Parathyroid adenoma (tissue), 2 donors: ENCODE results near the gene IP6K1.
"Not testable (repeated sequence)": the region's sequence is repeated elsewhere in the genome, so short reads cannot be mapped to it uniquely, and the experiment has no call there.

Experiments used
- H2AFZ ChIP-seq: fragments of 300-600 bp; sonication (generic); one replicate; pipeline ENCODE4 v1.7.0; 2017; ENCODE audit warnings: antibody characterized with exemption, mild to moderate bottlenecking
- H3K27ac ChIP-seq: fragments of 300-600 bp; sonication (generic); one replicate; pipeline ENCODE4 v1.7.0; 2017
- H3K27me3 ChIP-seq: fragments of 300-600 bp; sonication (generic); one replicate; pipeline ENCODE4 v1.7.0; 2017; ENCODE audit warnings: low read length; ENCODE audit not compliant: control insufficient read depth, insufficient read depth
- H3K36me3 ChIP-seq: fragments of 300-600 bp; sonication (generic); one replicate; pipeline ENCODE4 v1.7.0; 2017; ENCODE audit warnings: low read length; ENCODE audit not compliant: control insufficient read depth, insufficient read depth
- H3K4me1 ChIP-seq: fragments of 300-600 bp; sonication (generic); one replicate; pipeline ENCODE4 v1.7.0; 2017; ENCODE audit warnings: control low read depth
- H3K4me2 ChIP-seq: fragments of 300-600 bp; sonication (generic); one replicate; pipeline ENCODE4 v1.7.0; 2017; ENCODE audit warnings: low read length
- H3K4me3 ChIP-seq: fragments of 300-600 bp; sonication (generic); one replicate; pipeline ENCODE4 v1.7.0; 2017; ENCODE audit warnings: low read depth, low read length
- H3K79me2 ChIP-seq: fragments of 300-600 bp; sonication (generic); one replicate; pipeline ENCODE4 v1.7.0; 2017; ENCODE audit warnings: control low read depth
- H3K9ac ChIP-seq: fragments of 300-600 bp; sonication (generic); one replicate; pipeline ENCODE4 v1.7.0; 2017; ENCODE audit warnings: mild to moderate bottlenecking
- H3K9me3 ChIP-seq: fragments of 300-600 bp; sonication (generic); one replicate; pipeline ENCODE4 v1.7.0; 2017; ENCODE audit warnings: low read length; ENCODE audit not compliant: control insufficient read depth
- CTCF ChIP-seq: fragments of 300-600 bp; sonication (generic); IDR thresholded peaks from one replicate; pipeline ENCODE4 v1.7.0; 2017; ENCODE audit warnings: antibody characterized with exemption, mild to moderate bottlenecking
- donor health status: primary hyperparathyroidism.

The IP6K1 gene

GRCh38 chr3:49700453-49701128 is 85.8 kb downstream of the IP6K1 start:
- Histone ChIP-seq H3K79me2 (peaks cover 4% of the 10 kb centered on the region), H3K36me3 (no peaks in the 10 kb centered on the region), H3K4me3 (no peak overlapping the region), H3K9me3 (no peaks in the 10 kb centered on the region), H3K9ac (no peak overlapping the region), H3K4me2 (no peak overlapping the region), H2AFZ (no peak overlapping the region), H3K27ac (no peak overlapping the region), H3K27me3 (no peaks in the 10 kb centered on the region), H3K4me1 (peaks cover 3% of the 10 kb centered on the region)
- no peak for TF ChIP-seq CTCF

- Histone ChIP-seq H3K4me1 (peaks cover 3% of the 10 kb centered on the region), H3K27me3 (no peaks in the 10 kb centered on the region), H3K79me2 (peaks cover 4% of the 10 kb centered on the region), H3K9ac (no peak overlapping the region), H2AFZ (no peak overlapping the region), H3K4me2 (no peak overlapping the region), H3K4me3 (no peak overlapping the region), H3K36me3 (no peaks in the 10 kb centered on the region), H3K9me3 (no peaks in the 10 kb centered on the region), H3K27ac (no peak overlapping the region)
- TF ChIP-seq CTCF = no peak
Observed at GRCh38 chr3:49700014-49700413, 86.3 kb downstream of the IP6K1 start.

GRCh38 chr3:49699281-49699979 is 86.9 kb downstream of the IP6K1 start:
- H3K27ac ChIP-seq = no peak overlapping the region
- H3K4me2 ChIP-seq = no peak overlapping the region
- H3K36me3 ChIP-seq = no peaks in the 10 kb centered on the region

GRCh38 chr3:49695350-49696015 is 90.9 kb downstream of the IP6K1 start:
- H3K27me3 ChIP-seq, H3K79me2 ChIP-seq, H3K4me2 ChIP-seq, H3K4me1 ChIP-seq, H3K4me3 ChIP-seq, H3K36me3 ChIP-seq, H2AFZ ChIP-seq, H3K9ac ChIP-seq, H3K9me3 ChIP-seq, H3K27ac ChIP-seq: not testable (repeated sequence)

More at GRCh38 chr3:49699281-49699979, 86.9 kb downstream of the IP6K1 start:
- peaks cover 4% of the 10 kb centered on the region for H3K79me2 ChIP-seq
- no peaks in the 10 kb centered on the region for H3K27me3 ChIP-seq
- no peak overlapping the region for H3K9ac ChIP-seq
- H2AFZ ChIP-seq = no peak overlapping the region
- H3K9me3 ChIP-seq = no peaks in the 10 kb centered on the region
- TF ChIP-seq CTCF = no peak
- peaks cover 3% of the 10 kb centered on the region for H3K4me1 ChIP-seq
- H3K4me3 ChIP-seq = no peak overlapping the region

- not testable (repeated sequence) for H3K27me3 ChIP-seq, H3K9ac ChIP-seq, H3K4me2 ChIP-seq, H3K4me3 ChIP-seq, H3K36me3 ChIP-seq, H3K79me2 ChIP-seq, H2AFZ ChIP-seq, H3K27ac ChIP-seq, H3K9me3 ChIP-seq, H3K4me1 ChIP-seq
Observed at GRCh38 chr3:49694409-49695070, 91.8 kb downstream of the IP6K1 start.

GRCh38 chr3:49691481-49691880 is 94.9 kb downstream of the IP6K1 start:
- H3K4me1 ChIP-seq = peaks cover 18% of the 10 kb centered on the region
- not testable (repeated sequence) for H3K79me2 ChIP-seq, H3K27me3 ChIP-seq, H3K9me3 ChIP-seq, H3K9ac ChIP-seq, H2AFZ ChIP-seq, H3K4me3 ChIP-seq, H3K36me3 ChIP-seq, H3K27ac ChIP-seq, H3K4me2 ChIP-seq

DNA sequence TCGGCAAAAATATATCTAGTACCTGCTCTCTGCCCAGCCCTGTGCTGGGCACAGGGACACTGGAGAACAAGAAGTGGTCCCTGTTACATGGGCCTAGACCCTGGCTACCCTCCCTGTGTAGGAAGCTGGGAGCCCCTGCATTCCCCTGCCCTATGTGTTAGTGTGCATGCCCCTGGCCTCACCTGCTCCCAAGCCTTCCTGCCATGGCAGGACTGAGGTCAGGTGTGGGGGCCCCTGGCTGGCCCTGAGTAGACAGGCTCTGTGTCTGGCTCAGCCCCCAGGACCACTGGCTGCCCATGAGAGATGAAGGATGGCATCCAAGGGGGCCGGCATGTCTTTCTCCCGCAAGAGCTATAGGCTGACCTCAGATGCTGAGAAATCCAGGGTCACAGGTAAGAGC is 95.5 kb downstream of the IP6K1 start:
- not testable (repeated sequence) for H3K36me3 ChIP-seq, H3K9ac ChIP-seq, H3K9me3 ChIP-seq, H3K27me3 ChIP-seq, H3K27ac ChIP-seq, H2AFZ ChIP-seq, H3K79me2 ChIP-seq, H3K4me3 ChIP-seq, H3K4me2 ChIP-seq
- peaks cover 18% of the 10 kb centered on the region for H3K4me1 ChIP-seq
